ENCODE data around the gene SGCG.

Gene SGCG

GRCh38 chr13:23146811-23147625 lies 33.8 kb upstream of the SGCG start:
- no peak for TF ChIP-seq CTCF (conservative IDR thresholded peaks at IDR 0.05; ENCODE audit: low read depth, low read length)
- DNase-seq (ENCODE audit: low read depth), result no peak
- no peak overlapping the region for H3K4me3 ChIP-seq (ENCODE audit: low read length)

- no peak for DNase-seq (ENCODE audit: low read depth)
- no peak for TF ChIP-seq CTCF (conservative IDR thresholded peaks at IDR 0.05; ENCODE audit: low read depth, low read length)
- no peak overlapping the region for H3K4me3 ChIP-seq (ENCODE audit: low read length)
Measured at GRCh38 chr13:23147827-23148226, 33.0 kb upstream of the SGCG start.

GRCh38 chr13:23157781-23158180 lies 23.0 kb upstream of the SGCG start:
- TF ChIP-seq CTCF (conservative IDR thresholded peaks at IDR 0.05; ENCODE audit: low read depth, low read length), result no peak

GRCh38 chr13:23159205-23159759 lies 21.5 kb upstream of the SGCG start:
- peak; percentile 94 for TF ChIP-seq CTCF (conservative IDR thresholded peaks at IDR 0.05; ENCODE audit: low read depth, low read length)
- DNase-seq (ENCODE audit: low read depth), result no peak
- peak overlapping the region; percentile 56 for H3K4me3 ChIP-seq (ENCODE audit: low read length)

More at GRCh38 chr13:23157781-23158180, 23.0 kb upstream of the SGCG start:
- DNase-seq (ENCODE audit: low read depth), result no peak
- H3K4me3 ChIP-seq (ENCODE audit: low read length), result no peak overlapping the region

- no peak for TF ChIP-seq CTCF (conservative IDR thresholded peaks at IDR 0.05; ENCODE audit: low read depth, low read length)
- peak overlapping the region; percentile 56 for H3K4me3 ChIP-seq (ENCODE audit: low read length)
- no peak for DNase-seq (ENCODE audit: low read depth)
Measured at GRCh38 chr13:23159760-23160637, 20.8 kb upstream of the SGCG start.

- no peak for DNase-seq (ENCODE audit: low read depth)
- H3K4me3 ChIP-seq (ENCODE audit: low read length), result peak overlapping the region; percentile 36
- peak; percentile 54 for TF ChIP-seq CTCF (conservative IDR thresholded peaks at IDR 0.05; ENCODE audit: low read depth, low read length)
Measured at GRCh38 chr13:23160638-23161480, 19.9 kb upstream of the SGCG start.

Measured in retinal pigment epithelial cell (primary cell).